ENCODE measurements around the gene GSTO2.

GRCh38 chr10:104242545-104242944, 26.4 kb upstream of the GSTO2 start:
- TF ChIP-seq, protein P1, sequence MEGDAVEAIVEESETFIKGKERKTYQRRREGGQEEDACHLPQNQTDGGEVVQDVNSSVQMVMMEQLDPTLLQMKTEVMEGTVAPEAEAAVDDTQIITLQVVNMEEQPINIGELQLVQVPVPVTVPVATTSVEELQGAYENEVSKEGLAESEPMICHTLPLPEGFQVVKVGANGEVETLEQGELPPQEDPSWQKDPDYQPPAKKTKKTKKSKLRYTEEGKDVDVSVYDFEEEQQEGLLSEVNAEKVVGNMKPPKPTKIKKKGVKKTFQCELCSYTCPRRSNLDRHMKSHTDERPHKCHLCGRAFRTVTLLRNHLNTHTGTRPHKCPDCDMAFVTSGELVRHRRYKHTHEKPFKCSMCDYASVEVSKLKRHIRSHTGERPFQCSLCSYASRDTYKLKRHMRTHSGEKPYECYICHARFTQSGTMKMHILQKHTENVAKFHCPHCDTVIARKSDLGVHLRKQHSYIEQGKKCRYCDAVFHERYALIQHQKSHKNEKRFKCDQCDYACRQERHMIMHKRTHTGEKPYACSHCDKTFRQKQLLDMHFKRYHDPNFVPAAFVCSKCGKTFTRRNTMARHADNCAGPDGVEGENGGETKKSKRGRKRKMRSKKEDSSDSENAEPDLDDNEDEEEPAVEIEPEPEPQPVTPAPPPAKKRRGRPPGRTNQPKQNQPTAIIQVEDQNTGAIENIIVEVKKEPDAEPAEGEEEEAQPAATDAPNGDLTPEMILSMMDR (IDR thresholded peaks at IDR 0.05; ENCODE audit: borderline replicate concordance, extremely low read depth, low read length, poor library complexity, severe bottlenecking) = no peak
- no peak for TF ChIP-seq EZH2 (IDR thresholded peaks at IDR 0.05; ENCODE audit: borderline replicate concordance, low read depth, low read length, severe bottlenecking)
